HepG2 (cell line): ENCODE measurements around the gene ZNF512B. TPM values are rescaled to one million over a fixed set of nuclear protein-coding genes. Genes with fewer than 3 reads are reported as not detected.

Experiments used
- BHLHE40 ChIP-seq: IDR thresholded peaks from 2 replicates; pipeline ENCODE4 v1.6.1; 2011; ENCODE audit warnings: low read length, improper control_type of control experiment
- CBX2 ChIP-seq, 2 experiments: fragments of 200-600 bp in 1 of 2; sonication (generic); formaldehyde crosslinking in 1 of 2; IDR thresholded peaks; 2 replicates each; pipeline versions ENCODE4 v1.7.0 to v1.8.1; 2018 to 2022; ENCODE audit warnings: low read depth in 2 of 2, low read length in 1 of 2, mild to moderate bottlenecking in 1 of 2, missing genetic modification reagents in 1 of 2
- HIVEP1 ChIP-seq: sonication (generic); formaldehyde crosslinking; IDR thresholded peaks from 2 replicates; pipeline ENCODE4 v1.4.0; 2020; ENCODE audit warnings: mild to moderate bottlenecking, missing genetic modification reagents
- HNF1A ChIP-seq, 2 experiments: sonication (generic) in 1 of 2; formaldehyde crosslinking in 1 of 2; IDR thresholded peaks; 2 replicates each; pipeline versions ENCODE4 v1.4.0 to v1.6.1; 2016 to 2020; ENCODE audit warnings: borderline replicate concordance in 1 of 2, low read depth in 1 of 2, mild to moderate bottlenecking in 1 of 2, missing genetic modification reagents in 1 of 2
- HNF4A ChIP-seq: sonication (generic); formaldehyde crosslinking; IDR thresholded peaks from 2 replicates; pipeline ENCODE4 v1.4.0; 2020; ENCODE audit warnings: missing genetic modification reagents
- HOXA7 ChIP-seq: sonication (generic); formaldehyde crosslinking; IDR thresholded peaks from 2 replicates; pipeline ENCODE4 v1.8.1; 2022; ENCODE audit warnings: mild to moderate bottlenecking, missing genetic modification reagents, moderate library complexity
- JDP2 ChIP-seq: sonication (generic); formaldehyde crosslinking; IDR thresholded peaks from 2 replicates; pipeline ENCODE4 v1.8.1; 2022; ENCODE audit warnings: missing genetic modification reagents, borderline replicate concordance
- SAP130 ChIP-seq: IDR thresholded peaks from 2 replicates; pipeline ENCODE4 v1.6.1; 2016; ENCODE audit warnings: low read depth
- SP5 ChIP-seq: IDR thresholded peaks from 2 replicates; pipeline ENCODE4 v1.6.1; 2016; ENCODE audit warnings: low read depth, borderline replicate concordance
- YY1 ChIP-seq: IDR thresholded peaks from 2 replicates; pipeline ENCODE4 v1.6.1; 2011; ENCODE audit warnings: low read length, low read depth, moderate library complexity, mild to moderate bottlenecking; ENCODE audit not compliant: insufficient read depth, insufficient replicate concordance
- ZNF101 ChIP-seq: sonication (generic); formaldehyde crosslinking; IDR thresholded peaks from 2 replicates; pipeline ENCODE4 v1.4.0; 2020; ENCODE audit warnings: mild to moderate bottlenecking, low read depth, missing genetic modification reagents, borderline replicate concordance
- ZSCAN9 ChIP-seq: IDR thresholded peaks from 2 replicates; pipeline ENCODE4 v1.6.1; 2016; ENCODE audit warnings: borderline replicate concordance
- polyA plus RNA-seq, 8 experiments: library from polyadenylated mRNA; depleted of rRNA in 3 of 8; stranded (reverse) in 7 of 8; unstranded in 1 of 8; fragments of >200 nt; fragmentation: Illumina TruSeq in 4 of 8; extraction: Trizol in 4 of 8; gene quantifications; 2 replicates each; pipeline versions ENCODE4 v1.2.1 to v1.2.3, GENCODE V29; 2011 to 2016; ENCODE audit warnings: low read depth in 4 of 8, missing spikeins in 1 of 8, mixed read lengths in 1 of 8; ENCODE audit not compliant: insufficient read depth in 1 of 8
- total RNA-seq, 5 experiments: library from RNA; depleted of rRNA; stranded (reverse); fragments of >200 nt; fragmentation: Illumina TruSeq; extraction: Trizol; gene quantifications; 2 replicates each; pipeline ENCODE4 v1.2.3, GENCODE V29; 2016; ENCODE audit warnings: low read depth in 1 of 5
- TF ChIP-seq, protein P1 (sequence below): sonication (generic); formaldehyde crosslinking; IDR thresholded peaks from 2 replicates; pipeline ENCODE4 v1.5.0; 2020; ENCODE audit warnings: mild to moderate bottlenecking, missing genetic modification reagents
- TF ChIP-seq, protein P2 (sequence below): sonication (generic); formaldehyde crosslinking; conservative IDR thresholded peaks from 2 replicates; pipeline ENCODE4 v1.4.0; 2020; ENCODE audit warnings: missing genetic modification reagents
- TF ChIP-seq, protein P3 (sequence below): IDR thresholded peaks from 2 replicates; pipeline ENCODE4 v1.4.0; 2020; ENCODE audit warnings: mild to moderate bottlenecking, missing genetic modification reagents

The ZNF512B gene
- total and polyA plus RNA-seq, 2 of the 13 experiments (the other 11 are each of a cell fraction or from before 2014, with no cell fraction given), result 11.5 to 30.6 TPM

DNA sequence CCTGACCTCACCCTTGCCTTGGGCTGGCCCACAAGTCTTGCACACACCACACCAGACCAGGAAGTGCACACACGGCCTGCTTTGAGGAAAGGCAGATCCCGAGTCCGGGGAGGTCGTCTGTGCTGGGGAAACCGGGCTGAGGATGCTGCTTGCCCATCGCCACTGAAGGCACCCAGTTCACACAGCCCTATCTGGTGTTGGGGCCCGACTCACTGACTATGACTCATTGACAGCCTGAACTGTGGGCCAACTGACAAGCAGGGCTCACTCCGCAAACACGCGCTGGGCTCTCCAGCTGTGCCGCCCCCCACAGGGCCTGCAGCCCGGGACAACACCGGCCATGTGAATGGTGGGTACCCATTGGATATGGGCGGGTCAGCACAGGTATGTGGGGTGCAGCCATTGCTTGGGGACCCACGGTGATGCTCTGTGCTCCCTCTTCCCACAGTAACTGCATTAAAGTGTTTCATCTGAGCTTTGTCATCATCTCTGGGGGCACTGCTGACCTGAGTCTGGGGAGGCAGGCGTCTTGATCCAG is 8.1 kb upstream of the ZNF512B start (continued):
- TF ChIP-seq, protein P1, sequence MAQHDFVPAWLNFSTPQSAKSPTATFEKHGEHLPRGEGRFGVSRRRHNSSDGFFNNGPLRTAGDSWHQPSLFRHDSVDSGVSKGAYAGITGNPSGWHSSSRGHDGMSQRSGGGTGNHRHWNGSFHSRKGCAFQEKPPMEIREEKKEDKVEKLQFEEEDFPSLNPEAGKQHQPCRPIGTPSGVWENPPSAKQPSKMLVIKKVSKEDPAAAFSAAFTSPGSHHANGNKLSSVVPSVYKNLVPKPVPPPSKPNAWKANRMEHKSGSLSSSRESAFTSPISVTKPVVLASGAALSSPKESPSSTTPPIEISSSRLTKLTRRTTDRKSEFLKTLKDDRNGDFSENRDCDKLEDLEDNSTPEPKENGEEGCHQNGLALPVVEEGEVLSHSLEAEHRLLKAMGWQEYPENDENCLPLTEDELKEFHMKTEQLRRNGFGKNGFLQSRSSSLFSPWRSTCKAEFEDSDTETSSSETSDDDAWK (CRISPR knock-in tag), result no peak
- TF ChIP-seq HOXA7 (CRISPR knock-in tag), result no peak
- TF ChIP-seq JDP2 (CRISPR knock-in tag), result no peak
- TF ChIP-seq BHLHE40, result 0 out of 2 replicates have a peak, but pooled peaks have one; percentile 15
- TF ChIP-seq HIVEP1 (CRISPR knock-in tag), result peak; percentile 71
- peak; percentile 24 for TF ChIP-seq YY1
- TF ChIP-seq CBX2 (IDR thresholded peaks at IDR 0.05; ENCODE audit: low read depth, low read length), result no peak
- TF ChIP-seq CBX2 (CRISPR knock-in tag; IDR thresholded peaks at IDR 0.05; ENCODE audit: low read depth), result 0 out of 2 replicates have a peak, but pooled peaks have one; percentile 39
- peak; percentile 76; the same call in 1 of the 2 replicates for TF ChIP-seq ZSCAN9
- peak; percentile 41; the same call in 1 of the 2 replicates for TF ChIP-seq SP5 (CRISPR knock-in tag)
- TF ChIP-seq ZNF101 (CRISPR knock-in tag), result 0 out of 2 replicates have a peak, but pooled peaks have one; percentile 21
- TF ChIP-seq SAP130, result peak; percentile 100
- 0 out of 2 replicates have a peak, but pooled peaks have one; percentile 13 for TF ChIP-seq HNF4A (CRISPR knock-in tag)
- TF ChIP-seq, protein P2, sequence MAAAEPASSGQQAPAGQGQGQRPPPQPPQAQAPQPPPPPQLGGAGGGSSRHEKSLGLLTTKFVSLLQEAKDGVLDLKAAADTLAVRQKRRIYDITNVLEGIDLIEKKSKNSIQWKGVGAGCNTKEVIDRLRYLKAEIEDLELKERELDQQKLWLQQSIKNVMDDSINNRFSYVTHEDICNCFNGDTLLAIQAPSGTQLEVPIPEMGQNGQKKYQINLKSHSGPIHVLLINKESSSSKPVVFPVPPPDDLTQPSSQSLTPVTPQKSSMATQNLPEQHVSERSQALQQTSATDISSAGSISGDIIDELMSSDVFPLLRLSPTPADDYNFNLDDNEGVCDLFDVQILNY (CRISPR knock-in tag), result no peak
- TF ChIP-seq, protein P3, sequence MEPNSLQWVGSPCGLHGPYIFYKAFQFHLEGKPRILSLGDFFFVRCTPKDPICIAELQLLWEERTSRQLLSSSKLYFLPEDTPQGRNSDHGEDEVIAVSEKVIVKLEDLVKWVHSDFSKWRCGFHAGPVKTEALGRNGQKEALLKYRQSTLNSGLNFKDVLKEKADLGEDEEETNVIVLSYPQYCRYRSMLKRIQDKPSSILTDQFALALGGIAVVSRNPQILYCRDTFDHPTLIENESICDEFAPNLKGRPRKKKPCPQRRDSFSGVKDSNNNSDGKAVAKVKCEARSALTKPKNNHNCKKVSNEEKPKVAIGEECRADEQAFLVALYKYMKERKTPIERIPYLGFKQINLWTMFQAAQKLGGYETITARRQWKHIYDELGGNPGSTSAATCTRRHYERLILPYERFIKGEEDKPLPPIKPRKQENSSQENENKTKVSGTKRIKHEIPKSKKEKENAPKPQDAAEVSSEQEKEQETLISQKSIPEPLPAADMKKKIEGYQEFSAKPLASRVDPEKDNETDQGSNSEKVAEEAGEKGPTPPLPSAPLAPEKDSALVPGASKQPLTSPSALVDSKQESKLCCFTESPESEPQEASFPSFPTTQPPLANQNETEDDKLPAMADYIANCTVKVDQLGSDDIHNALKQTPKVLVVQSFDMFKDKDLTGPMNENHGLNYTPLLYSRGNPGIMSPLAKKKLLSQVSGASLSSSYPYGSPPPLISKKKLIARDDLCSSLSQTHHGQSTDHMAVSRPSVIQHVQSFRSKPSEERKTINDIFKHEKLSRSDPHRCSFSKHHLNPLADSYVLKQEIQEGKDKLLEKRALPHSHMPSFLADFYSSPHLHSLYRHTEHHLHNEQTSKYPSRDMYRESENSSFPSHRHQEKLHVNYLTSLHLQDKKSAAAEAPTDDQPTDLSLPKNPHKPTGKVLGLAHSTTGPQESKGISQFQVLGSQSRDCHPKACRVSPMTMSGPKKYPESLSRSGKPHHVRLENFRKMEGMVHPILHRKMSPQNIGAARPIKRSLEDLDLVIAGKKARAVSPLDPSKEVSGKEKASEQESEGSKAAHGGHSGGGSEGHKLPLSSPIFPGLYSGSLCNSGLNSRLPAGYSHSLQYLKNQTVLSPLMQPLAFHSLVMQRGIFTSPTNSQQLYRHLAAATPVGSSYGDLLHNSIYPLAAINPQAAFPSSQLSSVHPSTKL, result peak; percentile 62
- TF ChIP-seq HNF1A (IDR thresholded peaks at IDR 0.05; ENCODE audit: low read depth), result no peak
- TF ChIP-seq HNF1A (CRISPR knock-in tag; IDR thresholded peaks at IDR 0.05; ENCODE audit: borderline replicate concordance), result peak; percentile 71; the same call in 1 of the 2 replicates
